SU-DHL-6 (cell line): ENCODE measurements around the gene BANP.

Experiments used
- CTCF ChIP-seq: fragments of 200-600 bp; sonication (generic); IDR thresholded peaks from one replicate; pipeline ENCODE4 v1.5.1; 2017; ENCODE audit warnings: antibody characterized with exemption, mild to moderate bottlenecking, low read length, moderate library complexity; ENCODE audit not compliant: insufficient read depth, poor library complexity, severe bottlenecking
- EZH2phosphoT487 ChIP-seq: fragments of 200-600 bp; sonication (generic), shearing (Covaris generic); conservative IDR thresholded peaks from 2 replicates; pipeline ENCODE4 v1.6.1; 2018; ENCODE audit warnings: mild to moderate bottlenecking, antibody characterized with exemption, low read length, moderate library complexity, mixed read lengths

- no peak for TF ChIP-seq CTCF
- TF ChIP-seq EZH2phosphoT487 = no peak
Observed at GRCh38 chr16:88008840-88009239, 57.6 kb downstream of the BANP start.
